Mesenchymal stem cell (in vitro differentiated cells and primary cell): Measurements from ENCODE around the gene SORBS1.

ENCODE experiments used
- DNase-seq: peaks from one replicate; pipeline ENCODE4 v3.0.0-alpha.2; 2013
- H2AFZ ChIP-seq: one replicate; pipeline ENCODE4 v1.6.1; 2013; ENCODE audit warnings: low read depth, mild to moderate bottlenecking, control low read depth, inconsistent platforms, low read length, moderate library complexity
- H2AK5ac ChIP-seq: 2 replicates; pipeline ENCODE4 v1.6.1; 2013; ENCODE audit warnings: low read length, moderate library complexity, mild to moderate bottlenecking, inconsistent platforms; ENCODE audit not compliant: severe bottlenecking
- H2BK120ac ChIP-seq: one replicate; pipeline ENCODE4 v1.6.1; 2013; ENCODE audit warnings: low read depth, mild to moderate bottlenecking, inconsistent platforms, low read length, moderate library complexity
- H2BK12ac ChIP-seq, 2 experiments: one replicate each; pipeline ENCODE4 v1.6.1; 2013; ENCODE audit warnings: inconsistent platforms in 2 of 2, low read length in 2 of 2, mild to moderate bottlenecking in 2 of 2, moderate library complexity in 2 of 2, control low read depth in 1 of 2
- H2BK15ac ChIP-seq: one replicate; pipeline ENCODE4 v1.6.1; 2013; ENCODE audit warnings: mild to moderate bottlenecking, low read depth, inconsistent platforms; ENCODE audit not compliant: poor library complexity, severe bottlenecking
- H2BK5ac ChIP-seq: 2 replicates; pipeline ENCODE4 v1.6.1; 2013; ENCODE audit warnings: low read depth, mild to moderate bottlenecking, low read length, control low read depth, inconsistent platforms; ENCODE audit not compliant: poor library complexity, severe bottlenecking
- H3K14ac ChIP-seq, 2 experiments: one replicate each; pipeline ENCODE4 v1.6.1; 2013; ENCODE audit warnings: inconsistent platforms in 2 of 2, low read length in 2 of 2, control low read depth in 1 of 2, mild to moderate bottlenecking in 1 of 2, moderate library complexity in 1 of 2
- H3K18ac ChIP-seq, 2 experiments: one replicate each; pipeline ENCODE4 v1.6.1; 2013; ENCODE audit warnings: inconsistent platforms in 2 of 2, low read length in 2 of 2, control low read depth in 1 of 2, low read depth in 1 of 2, mild to moderate bottlenecking in 1 of 2
- H3K23ac ChIP-seq, 2 experiments: one replicate each; pipeline ENCODE4 v1.6.1; 2013; ENCODE audit warnings: inconsistent platforms in 2 of 2, low read length in 2 of 2, mild to moderate bottlenecking in 2 of 2, moderate library complexity in 2 of 2, control low read depth in 1 of 2
- H3K27ac ChIP-seq: 2 replicates; pipeline ENCODE4 v1.5.1; 2013; ENCODE audit warnings: mild to moderate bottlenecking, moderate library complexity, low read length, control low read depth, inconsistent platforms; ENCODE audit not compliant: poor library complexity, severe bottlenecking
- H3K27me3 ChIP-seq, 2 experiments: 2 replicates each; pipeline versions ENCODE4 v1.6.1 to v1.7.0; 2013; ENCODE audit warnings: low read length in 2 of 2, mild to moderate bottlenecking in 2 of 2, moderate library complexity in 2 of 2, control low read depth in 1 of 2, inconsistent platforms in 1 of 2; ENCODE audit not compliant: control insufficient read depth in 1 of 2, insufficient read depth in 1 of 2
- H3K36me3 ChIP-seq, 2 experiments: 2 replicates each; pipeline versions ENCODE4 v1.6.1 to v1.7.0; 2013; ENCODE audit warnings: low read length in 2 of 2, control low read depth in 1 of 2, inconsistent platforms in 1 of 2, low read depth in 1 of 2, mild to moderate bottlenecking in 1 of 2; ENCODE audit not compliant: insufficient read depth in 2 of 2, control insufficient read depth in 1 of 2
- H3K4ac ChIP-seq, 2 experiments: one replicate each; pipeline ENCODE4 v1.6.1; 2013; ENCODE audit warnings: inconsistent platforms in 2 of 2, low read length in 2 of 2, mild to moderate bottlenecking in 2 of 2, moderate library complexity in 2 of 2, control low read depth in 1 of 2, low read depth in 1 of 2
- H3K4me1 ChIP-seq: 2 replicates; pipeline ENCODE4 v1.6.1; 2013; ENCODE audit warnings: low read depth, low read length, control low read depth; ENCODE audit not compliant: control insufficient read depth, insufficient read depth
- H3K4me2 ChIP-seq: 2 replicates; pipeline ENCODE4 v1.6.1; 2013; ENCODE audit warnings: low read length, mild to moderate bottlenecking, inconsistent platforms; ENCODE audit not compliant: poor library complexity, severe bottlenecking
- H3K4me3 ChIP-seq, 2 experiments: 2 replicates each; pipeline versions ENCODE4 v1.5.1 to v1.7.0; 2013; ENCODE audit warnings: low read length in 2 of 2, mild to moderate bottlenecking in 2 of 2, control low read depth in 1 of 2, low read depth in 1 of 2; ENCODE audit not compliant: insufficient read depth in 1 of 2
- H3K79me1 ChIP-seq: replicated peaks from 2 replicates; pipeline ENCODE4 v1.6.1; 2013; ENCODE audit warnings: mild to moderate bottlenecking, control low read depth, low read length, inconsistent platforms; ENCODE audit not compliant: poor library complexity, severe bottlenecking
- H3K9ac ChIP-seq: 2 replicates; pipeline ENCODE4 v1.7.0; 2013; ENCODE audit warnings: mild to moderate bottlenecking, low read length, moderate library complexity
- H3K9me3 ChIP-seq: 2 replicates; pipeline ENCODE4 v1.7.0; 2013; ENCODE audit warnings: mild to moderate bottlenecking, low read length; ENCODE audit not compliant: control insufficient read depth
- H4K8ac ChIP-seq: one replicate; pipeline ENCODE4 v1.6.1; 2013; ENCODE audit warnings: inconsistent platforms, mild to moderate bottlenecking, low read length, moderate library complexity
- H4K91ac ChIP-seq: one replicate; pipeline ENCODE4 v1.6.1; 2013; ENCODE audit warnings: mild to moderate bottlenecking, low read length, inconsistent platforms
- WGBS: methylation state at CpG from one replicate; pipeline ENCODE4 v1.1.7; 2013; ENCODE audit warnings: mixed read lengths; 5-methylcytosine and 5-hydroxymethylcytosine counted together

Gene SORBS1

GRCh38 chr10:95261926-95262325 is 299.2 kb downstream of the SORBS1 start:
- Histone ChIP-seq H3K27ac (no peak overlapping the region), H4K91ac (no peak overlapping the region), H3K4me1 (peaks cover 25% of the 10 kb centered on the region), H3K14ac (no peak overlapping the region), H3K18ac (no peak overlapping the region), H2AK5ac (peak overlapping the region; percentile 2), H3K23ac (no peak overlapping the region), H2AFZ (no peak overlapping the region), H2BK120ac (no peak overlapping the region), H3K4me3 (no peak overlapping the region), H3K4ac (no peak overlapping the region), H2BK12ac (no peak overlapping the region), H3K9me3 (peaks cover 2% of the 10 kb centered on the region), H3K36me3 (peaks cover 5 to 22% of the 10 kb centered on the region in 2 experiments), H2BK5ac (no peak overlapping the region), H3K79me1 (peaks cover 18% of the 10 kb centered on the region), H3K9ac (no peak overlapping the region), H2BK15ac (no peak overlapping the region), H3K27me3 (no peaks in the 10 kb centered on the region), H4K8ac (no peak overlapping the region), H3K4me2 (no peak overlapping the region)
- 95% methylated on average over 3 of the region's 3 CpGs for WGBS
- no peak for DNase-seq
